NCI-H2107 (cell line): ENCODE results near the gene SAFB2.
"Not testable (repeated sequence)": the region's sequence is repeated elsewhere in the genome, so short reads cannot be mapped to it uniquely, and the experiment has no call there.

Experiments used
- DNase-seq: peaks from one replicate; lab custom pipeline; 2025; lab: John Stamatoyannopoulos, UW

The SAFB2 gene

GRCh38 chr19:5632657-5633056 lies 10.1 kb upstream of the SAFB2 start:
- no peak for DNase-seq

- DNase-seq = no peak
Measured at GRCh38 chr19:5632241-5632612, 9.7 kb upstream of the SAFB2 start.

GRCh38 chr19:5631567-5632240 lies 9.1 kb upstream of the SAFB2 start:
- DNase-seq = no peak

- no peak for DNase-seq
Measured at GRCh38 chr19:5628919-5629481, 6.4 kb upstream of the SAFB2 start.

- DNase-seq = no peak
Measured at GRCh38 chr19:5628461-5628860, 5.9 kb upstream of the SAFB2 start.

GRCh38 chr19:5627395-5627904 lies 4.9 kb upstream of the SAFB2 start:
- DNase-seq = no peak

GRCh38 chr19:5625641-5626040 lies 3.1 kb upstream of the SAFB2 start:
- DNase-seq = no peak

GRCh38 chr19:5624741-5625278 lies 2.2 kb upstream of the SAFB2 start:
- DNase-seq = no peak

GRCh38 chr19:5624018-5624663 lies 1.6 kb upstream of the SAFB2 start:
- DNase-seq = no peak

GRCh38 chr19:5623397-5624017 lies 931 bp upstream of the SAFB2 start:
- no peak for DNase-seq

GRCh38 chr19:5621945-5622464 lies 571 bp downstream of the SAFB2 start:
- DNase-seq = no peak

GRCh38 chr19:5621311-5621944 lies 1.1 kb downstream of the SAFB2 start:
- DNase-seq = no peak

GRCh38 chr19:5619946-5620345 lies 2.6 kb downstream of the SAFB2 start:
- no peak for DNase-seq

- no peak for DNase-seq
Measured at GRCh38 chr19:5618591-5618990, 4.0 kb downstream of the SAFB2 start.

- DNase-seq = no peak
Measured at GRCh38 chr19:5617080-5617479, 5.5 kb downstream of the SAFB2 start.

GRCh38 chr19:5615756-5616327 lies 6.7 kb downstream of the SAFB2 start:
- DNase-seq = no peak

- no peak for DNase-seq
Measured at GRCh38 chr19:5612891-5613865, 9.4 kb downstream of the SAFB2 start.

GRCh38 chr19:5609881-5610448 lies 12.6 kb downstream of the SAFB2 start:
- no peak for DNase-seq

GRCh38 chr19:5608766-5609165 lies 13.8 kb downstream of the SAFB2 start:
- not testable (repeated sequence) for DNase-seq

- DNase-seq = no peak
Measured at GRCh38 chr19:5608291-5608690, 14.3 kb downstream of the SAFB2 start.
